GM19025 (cell line): Measurements from ENCODE around the gene NEK11.

Source experiments
- ATAC-seq: cut with Tn5 transposase; IDR thresholded peaks from one replicate; pipeline ENCODE4 v1.9.1; 2021; ENCODE audit warnings: mild to moderate bottlenecking, low read depth, moderate library complexity; ENCODE audit not compliant: unreplicated experiment

NEK11 gene

GRCh38 chr3:131393051-131393450 is 366.4 kb downstream of the NEK11 start:
- no peak for ATAC-seq

GRCh38 chr3:131393868-131394267 is 367.2 kb downstream of the NEK11 start:
- no peak for ATAC-seq

GRCh38 chr3:131394400-131394799 is 367.7 kb downstream of the NEK11 start:
- no peak for ATAC-seq

- no peak for ATAC-seq
Observed at GRCh38 chr3:131396170-131396569, 369.5 kb downstream of the NEK11 start.

- no peak for ATAC-seq
Observed at GRCh38 chr3:131397889-131398288, 371.2 kb downstream of the NEK11 start.
